Mucosa of rectum (tissue), 2 donors: ENCODE data around the gene NOSIP.

Experiments
- H3K27ac ChIP-seq, 2 donors: one replicate each; pipeline ENCODE4 v1.7.0; 2013; ENCODE audit warnings: inconsistent platforms in 2 of 2, low read depth in 2 of 2, low read length in 2 of 2
- H3K27me3 ChIP-seq, 2 donors: one replicate each; pipeline ENCODE4 v1.7.0; 2013; ENCODE audit warnings: low read length in 2 of 2; ENCODE audit not compliant: control insufficient read depth in 2 of 2, insufficient read depth in 2 of 2
- H3K36me3 ChIP-seq, 2 donors: one replicate each; pipeline ENCODE4 v1.7.0; 2013; ENCODE audit warnings: low read length in 2 of 2; ENCODE audit not compliant: control insufficient read depth in 2 of 2, insufficient read depth in 2 of 2
- H3K4me1 ChIP-seq, 2 donors: one replicate each; pipeline ENCODE4 v1.7.0; 2013; ENCODE audit warnings: low read length in 2 of 2, mild to moderate bottlenecking in 1 of 2; ENCODE audit not compliant: control insufficient read depth in 2 of 2, insufficient read depth in 2 of 2
- H3K4me3 ChIP-seq, 2 donors: one replicate each; pipeline ENCODE4 v1.7.0; 2013; ENCODE audit warnings: low read length in 2 of 2
- H3K9ac ChIP-seq, 2 donors: one replicate each; pipeline ENCODE4 v1.7.0; 2013; ENCODE audit warnings: low read length in 2 of 2, low read depth in 1 of 2, mild to moderate bottlenecking in 1 of 2
- H3K9me3 ChIP-seq, 2 donors: one replicate each; pipeline ENCODE4 v1.7.0; 2013; ENCODE audit warnings: low read length in 2 of 2; ENCODE audit not compliant: control insufficient read depth in 2 of 2
- donor health status: healthy.
- donor health status: Normal muscosa, but diverticular disease.

NOSIP gene

DNA sequence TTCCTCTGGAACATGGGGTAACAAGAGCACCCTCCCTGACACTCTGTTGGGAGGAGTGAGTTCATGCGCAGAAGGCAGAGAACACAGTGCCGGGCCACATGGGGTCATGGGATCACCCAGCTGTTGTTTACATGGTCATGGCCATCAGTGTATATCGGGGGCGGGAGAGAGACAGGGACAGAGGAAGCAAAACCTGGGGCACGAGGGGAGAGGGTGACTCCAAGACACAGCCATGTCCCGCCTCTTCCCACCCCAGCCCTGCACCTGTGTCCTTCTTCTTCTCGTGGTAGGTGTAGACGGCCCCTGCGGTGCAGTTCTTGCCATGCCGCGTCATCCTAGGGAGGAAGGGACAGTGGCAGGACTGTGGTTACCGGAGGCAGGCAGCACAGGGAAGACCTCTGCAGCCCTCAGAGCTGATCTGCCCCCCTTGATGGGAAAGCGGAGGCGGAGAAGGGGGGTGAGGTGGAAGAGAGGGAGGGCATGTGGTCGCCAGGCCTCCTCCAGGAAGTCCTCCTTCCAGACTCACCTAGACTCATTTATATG, 19.9 kb downstream of the NOSIP start:
- Histone ChIP-seq H3K4me1 (peaks cover 40 to 61% of the 10 kb centered on the region in 2 donors), H3K9ac (peak overlapping the region; percentile 63 to 66), H3K4me3 (peak overlapping the region; percentile 38 to 57), H3K27me3 (no peaks in the 10 kb centered on the region), H3K9me3 (no peaks in the 10 kb centered on the region), H3K36me3 (peaks cover 22 to 34% of the 10 kb centered on the region in 2 donors), H3K27ac (peak overlapping the region; percentile 90 to 92)

DNA sequence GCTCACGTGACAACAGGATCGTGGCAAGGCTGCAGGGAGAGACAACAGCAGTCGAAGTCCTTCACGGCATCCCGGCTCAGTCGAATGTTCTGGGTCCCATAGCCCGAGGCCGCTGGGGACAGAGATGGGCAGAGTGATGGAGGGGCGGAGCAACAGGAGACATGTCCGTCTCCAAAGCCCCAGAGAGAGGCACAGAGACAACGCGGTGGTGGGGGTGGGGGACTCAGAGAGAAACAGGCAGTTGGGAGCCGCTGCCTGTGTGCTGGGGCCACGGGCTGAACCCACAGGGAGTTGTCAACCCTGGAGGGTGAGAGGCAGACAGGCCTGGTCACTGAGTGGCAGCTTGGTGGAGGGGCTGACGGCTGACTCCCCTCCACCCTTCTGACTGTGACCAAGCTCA, 20.4 kb downstream of the NOSIP start:
- peak overlapping the region; percentile 38 to 57 for H3K4me3 ChIP-seq
- H3K27me3 ChIP-seq, result no peaks in the 10 kb centered on the region
- peaks cover 24 to 34% of the 10 kb centered on the region in 2 donors for H3K36me3 ChIP-seq
- peak overlapping the region; percentile 90 to 92 for H3K27ac ChIP-seq
- H3K9ac ChIP-seq, result peak overlapping the region; percentile 15 to 66
- no peaks in the 10 kb centered on the region for H3K9me3 ChIP-seq
- peaks cover 38 to 59% of the 10 kb centered on the region in 2 donors for H3K4me1 ChIP-seq

DNA sequence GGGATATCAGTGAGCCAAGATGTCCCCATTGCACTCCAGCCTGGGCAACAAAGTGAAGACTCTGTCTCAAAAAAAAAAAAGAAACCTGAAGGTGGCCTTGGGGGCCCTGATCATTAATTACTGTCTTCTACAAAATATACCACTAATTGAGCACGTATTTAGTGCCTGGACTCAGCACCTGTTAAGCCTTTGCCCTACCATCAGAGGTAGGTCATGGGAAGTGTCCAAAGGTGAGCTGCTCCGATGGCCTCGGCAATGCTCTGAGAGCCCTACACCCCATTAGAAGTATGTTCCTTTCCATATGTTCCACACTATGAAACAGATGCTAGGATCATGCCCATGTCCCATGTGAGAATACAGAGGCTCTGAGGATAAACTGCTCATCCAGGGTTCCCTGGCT, 20.9 kb downstream of the NOSIP start:
- Histone ChIP-seq H3K9me3 (no peaks in the 10 kb centered on the region), H3K9ac (peak overlapping the region; percentile 4 to 15), H3K27me3 (no peaks in the 10 kb centered on the region), H3K4me1 (peaks cover 40 to 59% of the 10 kb centered on the region in 2 donors), H3K36me3 (peaks cover 24 to 34% of the 10 kb centered on the region in 2 donors), H3K27ac (peak overlapping the region; percentile 90 to 92), H3K4me3 (peak overlapping the region in 1 of 2 donors; percentile 57)

DNA sequence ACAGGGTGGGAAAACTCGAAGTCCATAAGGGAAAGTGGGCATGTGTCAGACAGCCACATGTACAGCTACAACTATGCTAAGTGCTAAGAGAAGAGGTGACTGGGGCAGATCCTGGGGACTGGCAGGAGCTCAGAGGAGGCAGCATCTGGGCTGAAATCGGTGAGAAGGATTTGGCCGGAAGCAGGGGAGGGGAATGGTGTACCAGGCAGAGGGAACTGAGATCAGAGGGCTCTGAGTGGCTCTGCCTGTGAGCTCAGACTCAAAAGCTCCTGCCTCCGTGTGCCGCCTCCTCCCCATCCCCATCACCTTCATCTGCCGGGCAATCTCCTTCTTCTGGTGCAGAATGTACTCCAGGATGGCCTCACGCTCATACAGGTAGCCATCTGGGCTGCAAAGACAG, 21.8 kb downstream of the NOSIP start:
- H3K9ac ChIP-seq, result peak overlapping the region in 1 of 2 donors; percentile 47
- H3K4me1 ChIP-seq, result peaks cover 46 to 58% of the 10 kb centered on the region in 2 donors
- H3K4me3 ChIP-seq, result peak overlapping the region in 1 of 2 donors; percentile 26
- H3K9me3 ChIP-seq, result no peaks in the 10 kb centered on the region
- peaks cover 28 to 34% of the 10 kb centered on the region in 2 donors for H3K36me3 ChIP-seq
- H3K27me3 ChIP-seq, result no peaks in the 10 kb centered on the region
- peak overlapping the region in 1 of 2 donors; percentile 92 for H3K27ac ChIP-seq

DNA sequence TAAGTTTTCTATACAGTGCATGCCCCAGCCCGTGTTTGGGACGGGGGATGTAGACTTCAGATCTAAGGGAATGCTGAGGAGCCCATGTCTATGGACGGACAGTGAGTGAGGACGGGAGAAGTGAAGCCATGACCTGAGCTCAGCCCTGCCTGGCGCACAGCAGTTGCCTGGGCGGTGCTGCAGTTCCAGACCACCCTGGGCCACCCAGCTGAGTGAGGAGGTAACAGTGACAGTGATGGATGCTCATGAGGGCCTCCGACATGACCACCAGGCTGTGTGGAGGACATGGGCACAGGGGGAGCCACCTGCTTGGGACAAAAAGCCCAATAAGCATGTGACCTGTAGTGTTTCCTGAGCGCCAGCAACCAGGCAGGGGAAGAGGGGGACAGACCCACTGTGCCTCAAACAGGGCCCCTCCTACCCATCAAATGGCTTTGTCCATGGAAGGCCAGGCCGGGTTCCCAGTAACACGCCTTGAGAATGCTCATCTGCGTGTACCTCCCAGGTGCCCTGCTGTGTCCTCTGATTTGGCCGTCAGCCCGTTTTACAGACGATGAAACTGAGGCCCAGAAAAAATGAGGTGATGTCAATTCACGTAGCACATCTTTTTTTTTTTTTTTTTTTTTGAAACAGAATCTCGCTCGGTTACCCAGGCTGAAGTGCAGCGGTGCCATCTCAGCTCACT, 22.6 kb downstream of the NOSIP start:
- H3K27me3 ChIP-seq, result no peaks in the 10 kb centered on the region
- H3K9ac ChIP-seq, result peak overlapping the region in 1 of 2 donors; percentile 32
- H3K9me3 ChIP-seq, result no peaks in the 10 kb centered on the region
- peaks cover 28 to 34% of the 10 kb centered on the region in 2 donors for H3K36me3 ChIP-seq
- peak overlapping the region in 1 of 2 donors; percentile 48 for H3K27ac ChIP-seq
- peaks cover 50 to 60% of the 10 kb centered on the region in 2 donors for H3K4me1 ChIP-seq
- peak overlapping the region in 1 of 2 donors; percentile 41 for H3K4me3 ChIP-seq

DNA sequence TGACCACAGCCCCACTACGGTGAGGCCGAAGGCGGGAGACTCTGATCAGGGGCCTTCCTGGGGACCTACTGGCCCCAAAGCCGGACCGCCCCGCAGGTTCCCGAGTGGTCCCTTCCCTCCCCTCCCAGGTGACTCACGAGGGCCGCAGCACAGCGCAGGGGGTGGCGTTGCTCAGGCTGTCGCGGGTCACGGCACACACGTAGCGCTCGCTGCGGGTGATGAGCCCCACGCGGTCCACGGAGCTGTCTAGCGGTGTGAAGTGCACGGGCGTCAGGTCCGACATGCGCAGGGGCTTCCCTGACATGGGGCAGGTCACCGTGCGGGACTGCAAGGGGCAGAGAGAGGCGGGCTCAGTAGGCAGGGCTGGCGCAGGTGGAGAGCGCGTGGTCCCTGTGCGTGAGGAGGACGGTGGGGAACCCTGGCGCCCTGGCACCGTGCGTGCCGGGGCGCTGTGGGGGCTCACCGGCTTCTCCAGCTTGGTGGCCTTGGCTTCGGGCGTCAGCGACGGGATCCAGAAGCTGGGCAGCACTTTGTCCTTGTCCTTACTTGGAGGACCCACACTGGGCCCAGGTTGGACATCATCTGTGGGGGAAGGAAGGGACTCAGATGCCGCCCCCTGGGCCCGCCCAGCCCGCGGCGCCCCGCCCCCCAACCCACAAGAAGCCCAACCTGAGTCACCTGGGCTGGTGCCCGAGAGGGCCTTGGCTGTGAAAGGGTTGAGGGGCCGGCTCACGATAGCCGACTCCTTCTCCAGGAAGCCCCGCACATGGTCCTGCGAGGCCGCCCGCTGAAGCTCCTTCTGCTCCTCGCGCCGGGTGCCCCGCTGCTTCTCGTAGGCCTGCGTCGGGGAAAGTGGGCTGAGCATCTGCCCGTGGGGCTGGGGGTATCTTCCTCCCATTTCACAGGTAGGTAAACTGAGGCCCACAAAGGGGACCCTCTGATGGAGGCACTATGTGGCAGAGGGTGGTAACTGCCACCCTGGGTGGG, 23.7 kb downstream of the NOSIP start:
- H3K36me3 ChIP-seq, result peaks cover 28 to 34% of the 10 kb centered on the region in 2 donors
- peak overlapping the region in 1 of 2 donors; percentile 32 for H3K9ac ChIP-seq

DNA sequence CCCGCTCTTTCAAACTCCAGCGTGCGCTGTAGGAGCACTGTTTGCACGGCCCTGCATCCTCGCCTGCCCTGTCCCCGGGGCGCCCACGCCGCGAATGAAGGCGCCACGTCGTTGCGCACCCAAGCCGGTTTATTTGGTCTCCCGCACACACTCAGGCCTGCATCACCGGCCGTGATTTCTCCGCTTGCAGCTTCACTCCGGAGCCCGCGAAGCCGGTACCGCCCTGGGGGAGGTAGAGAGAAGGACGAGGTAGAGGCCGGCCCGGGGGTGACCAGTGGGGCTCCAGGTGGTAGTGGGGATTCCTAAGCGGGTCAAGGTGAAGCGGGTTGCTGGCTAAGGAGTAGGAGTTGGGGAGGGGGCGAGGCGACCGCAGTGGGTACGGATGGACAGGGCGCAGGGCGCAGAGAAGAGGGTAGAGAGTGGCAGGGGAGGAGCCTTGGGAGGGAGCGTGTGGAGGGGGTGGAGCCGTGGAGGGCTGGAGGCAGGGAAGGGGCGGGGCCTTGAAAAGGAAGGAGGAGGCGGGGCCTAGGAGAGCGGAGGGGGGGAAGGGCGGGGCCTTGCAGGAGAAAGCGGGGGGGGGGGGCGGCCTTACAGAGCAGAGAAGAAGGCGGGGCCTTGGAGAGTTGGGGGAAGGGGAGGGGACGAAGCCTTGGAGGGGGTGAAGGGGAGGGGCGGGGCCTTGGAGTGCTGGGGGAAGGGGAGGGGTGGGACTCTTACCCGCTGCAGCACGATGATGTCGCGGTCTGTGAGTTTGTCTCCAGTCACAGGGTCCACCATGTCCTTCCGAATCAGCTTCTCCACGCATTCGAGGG, 24.6 kb downstream of the NOSIP start:
- Histone ChIP-seq H3K9me3 (no peaks in the 10 kb centered on the region), H3K4me3 (peak overlapping the region in 1 of 2 donors; percentile 13), H3K36me3 (peaks cover 28 to 34% of the 10 kb centered on the region in 2 donors), H3K9ac (no peak overlapping the region), H3K4me1 (peaks cover 45 to 57% of the 10 kb centered on the region in 2 donors), H3K27me3 (no peaks in the 10 kb centered on the region), H3K27ac (peak overlapping the region; percentile 26 to 92)

More for the DNA sequence above, 23.7 kb downstream of the NOSIP start:
- Histone ChIP-seq H3K27me3 (no peaks in the 10 kb centered on the region), H3K4me1 (peaks cover 48 to 60% of the 10 kb centered on the region in 2 donors), H3K9me3 (no peaks in the 10 kb centered on the region), H3K27ac (peak overlapping the region; percentile 2 to 70), H3K4me3 (peak overlapping the region in 1 of 2 donors; percentile 41)

DNA sequence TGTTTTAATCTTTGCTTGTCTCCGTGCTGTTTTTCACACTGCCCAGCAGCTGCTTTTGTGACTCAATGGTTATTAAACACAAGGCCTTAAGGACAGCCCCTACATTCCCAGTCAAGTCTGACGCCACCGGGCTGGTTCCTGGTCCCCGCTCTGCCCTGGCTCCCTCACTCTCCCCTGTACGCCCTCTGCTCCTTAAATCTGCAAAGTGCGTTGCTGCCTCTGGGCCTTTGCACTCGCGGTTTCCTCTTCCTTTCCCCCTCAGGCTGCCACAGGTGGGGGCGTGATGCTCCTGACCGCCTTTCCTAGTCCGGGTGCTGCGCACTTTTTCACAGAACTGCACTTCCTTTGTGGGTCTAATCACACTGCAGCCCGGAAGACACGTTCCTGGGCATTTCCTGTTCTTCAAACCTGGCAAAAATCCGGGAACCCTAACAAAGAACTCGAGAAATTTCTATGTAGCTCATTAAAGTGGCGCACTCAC, 25.6 kb downstream of the NOSIP start:
- Histone ChIP-seq H3K27me3 (no peaks in the 10 kb centered on the region), H3K36me3 (peaks cover 28 to 34% of the 10 kb centered on the region in 2 donors), H3K9me3 (no peaks in the 10 kb centered on the region), H3K4me3 (no peak overlapping the region), H3K9ac (no peak overlapping the region), H3K4me1 (peaks cover 34 to 46% of the 10 kb centered on the region in 2 donors), H3K27ac (peak overlapping the region; percentile 92 to 95)
